Measurements from ENCODE around the gene SLC38A8. TPM values are rescaled to one million over a fixed set of nuclear protein-coding genes. Genes with fewer than 3 reads are reported as not detected.

Gene SLC38A8
- polyA plus RNA-seq, 2 of the 4 experiments (the other 2 are of a cell fraction) = not detected

GRCh38 chr16:83964684-83965443 lies 77.7 kb downstream of the SLC38A8 start:
- Histone ChIP-seq H3K4me1 (no peaks in the 10 kb centered on the region), H3K4me2 (no peak overlapping the region), H3K4me3 (no peak overlapping the region), H3K27ac (no peak overlapping the region), H3K9me3 (no peaks in the 10 kb centered on the region)
- DNase-seq (ENCODE audit: low read depth in 1 of 2, low spot score in 1 of 2) (no peak), FAIRE-seq (no peak), ATAC-seq (peak in 1 of 2 experiments; percentile 8; a peak in 3 of 6 replicates)
- ChIA-PET CTCF (interaction anchor here (0.6 to 16.1 kb wide), 8 partner anchors 8 to 99 kb away, joined by 3 to 414 read pairs (median 6); no protein-coding TSS in a partner anchor), POLR2A (interaction anchor here (0.6 to 1.2 kb wide), 2 partner anchors 11 to 162 kb away, joined by 4 to 6 read pairs; partner anchors contain the start of gene OSGIN1)
- TF ChIP-seq SMC3 (IDR thresholded peaks at IDR 0.05) (no peak), RARB (CRISPR knock-in tag; IDR thresholded peaks at IDR 0.05) (peak; percentile 21; the same call in 1 of the 2 replicates), HOXB5 (CRISPR knock-in tag; IDR thresholded peaks at IDR 0.05) (no peak), POLR2AphosphoS2 (conservative IDR thresholded peaks at IDR 0.05; ENCODE audit: low read length) (peak; percentile 90), TP53 (CRISPR knock-in tag; IDR thresholded peaks at IDR 0.05) (peak; percentile 23; the same call in 1 of the 2 replicates), POLR2A (IDR thresholded peaks at IDR 0.05; ENCODE audit: low read length) (no peak), BCL3 (IDR thresholded peaks at IDR 0.05) (no peak)
- WGBS (ENCODE audit: missing lambda C conversion rate) = 88% methylated on average over 15 of the region's 26 CpGs

GRCh38 chr16:83963277-83964119 lies 79.1 kb downstream of the SLC38A8 start:
- 89% methylated on average over 22 of the region's 22 CpGs for WGBS (ENCODE audit: missing lambda C conversion rate)
- H3K9me3 ChIP-seq = no peaks in the 10 kb centered on the region
- CTCF ChIA-PET = interaction anchor here (1.3 to 16.1 kb wide), 3 partner anchors 9 to 101 kb away, joined by 6 to 414 read pairs (median 6); no protein-coding TSS in a partner anchor
- FAIRE-seq (no peak), DNase-seq (ENCODE audit: low read depth in 1 of 2, low spot score in 1 of 2) (no peak), ATAC-seq (no peak)
- TF ChIP-seq JUN (IDR thresholded peaks at IDR 0.05) (0 out of 5 replicates have a peak, but pooled peaks of 1 of the 2 experiments have one; percentile 2), POLR2A (IDR thresholded peaks at IDR 0.05; ENCODE audit: low read length) (no peak)
- POLR2A ChIA-PET = interaction anchor here (1.2 kb wide), 1 partner anchor 10 kb away, joined by 6 read pairs; the partner anchor contains the start of gene OSGIN1
- no peaks in the 10 kb centered on the region for H3K4me1 ChIP-seq
- H3K4me2 ChIP-seq = no peak overlapping the region
- no peak overlapping the region for H3K27ac ChIP-seq
- H3K4me3 ChIP-seq = no peak overlapping the region

- ATAC-seq = no peak
- POLR2A ChIA-PET = no interaction called here
- H3K4me1 ChIP-seq = peaks cover 4% of the 10 kb centered on the region; the same call in 2 of the 3 replicates
- H3K4me3 ChIP-seq = no peak overlapping the region
- 91% methylated on average over 5 of the region's 5 CpGs for WGBS (ENCODE audit: missing lambda C conversion rate)
- no peak for DNase-seq (ENCODE audit: low read depth in 1 of 2, low spot score in 1 of 2)
- TF ChIP-seq FOSL2 (IDR thresholded peaks at IDR 0.05) (no peak), FOSL2 (CRISPR knock-in tag; IDR thresholded peaks at IDR 0.05) (no peak), EP300 (IDR thresholded peaks at IDR 0.05) (no peak), ATOH8 (CRISPR knock-in tag; IDR thresholded peaks at IDR 0.05; ENCODE audit: low read depth) (no peak), RFX5 (IDR thresholded peaks at IDR 0.05) (no peak), PBX3 (IDR thresholded peaks at IDR 0.05) (no peak), USF2 (IDR thresholded peaks at IDR 0.05) (no peak), SMC3 (IDR thresholded peaks at IDR 0.05) (no peak)
- no peak overlapping the region for H3K4me2 ChIP-seq
- no peaks in the 10 kb centered on the region for H3K9me3 ChIP-seq
- CTCF ChIA-PET = interaction anchor here (1.0 to 16.1 kb wide), 4 partner anchors 8 to 102 kb away, joined by 3 to 414 read pairs (median 4); no protein-coding TSS in a partner anchor
- H3K27ac ChIP-seq = no peak overlapping the region
- FAIRE-seq = no peak
Observed at GRCh38 chr16:83961591-83961990, 81.0 kb downstream of the SLC38A8 start.
